Activated T-helper 1 cell treated with anti-CD3 and anti-CD28 coated beads, Interleukin-12 subunit alpha, Interleukin-12 subunit beta, Interleukin-2, Interleukin-4 antibody, amounts not matched to agents 30 ng/mL and 10 ng/mL and 1 ng/mL, durations not matched to agents 14 hours and 24 hours and 36 hours (primary cell): Measurements from ENCODE around the gene MRAS. TPM values are rescaled to one million over a fixed set of nuclear protein-coding genes. Genes with fewer than 3 reads are reported as not detected.
A peak's percentile ranks its signal among the peaks of the same experiment; 100 is the strongest.

Source experiments
- DNase-seq: peaks from one replicate; pipeline ENCODE4 v3.0.0; 2021; ENCODE audit warnings: low spot score
- H3K27ac Mint-ChIP-seq: one replicate; pipeline ENCODE4 v1.8.0; 2021; ENCODE audit warnings: mild to moderate bottlenecking, mixed read lengths
- H3K27me3 Mint-ChIP-seq: one replicate; pipeline ENCODE4 v1.8.0; 2022; ENCODE audit warnings: mild to moderate bottlenecking, moderate library complexity, mixed read lengths; ENCODE audit not compliant: insufficient read depth
- H3K36me3 Mint-ChIP-seq: one replicate; pipeline ENCODE4 v1.8.0; 2021; ENCODE audit warnings: low read depth, mixed read lengths
- H3K4me1 Mint-ChIP-seq: one replicate; pipeline ENCODE4 v1.8.0; 2021; ENCODE audit warnings: low read depth, mixed read lengths
- H3K4me3 Mint-ChIP-seq: one replicate; pipeline ENCODE4 v1.8.0; 2021; ENCODE audit warnings: mild to moderate bottlenecking, moderate library complexity, mixed read lengths
- H3K9me3 Mint-ChIP-seq: one replicate; pipeline ENCODE4 v1.8.0; 2021; ENCODE audit warnings: mixed read lengths
- intact Hi-C: fragments of 100-400 bp; cut with micrococcal nuclease; formaldehyde crosslinking; loops from one replicate; pipeline ENCODE4 v1.15.1; 2024
- total RNA-seq: library from RNA; stranded (reverse); gene quantifications from 2 replicates; pipeline ENCODE4 v1.2.3, GENCODE V29; 2022

Gene MRAS
- total RNA-seq: 0.05 and 0.42 TPM in 2 replicates

- peaks cover 12% of the 10 kb centered on the region for H3K4me1 Mint-ChIP-seq
- H3K27me3 Mint-ChIP-seq: peaks cover 36% of the 10 kb centered on the region
- intact Hi-C loops: loop anchor here (1.0 to 2.0 kb wide), 3 partner anchors 19 to 280 kb away; partner anchors contain the start of gene NME9
- peaks cover 2% of the 10 kb centered on the region for H3K36me3 Mint-ChIP-seq
- no peaks in the 10 kb centered on the region for H3K9me3 Mint-ChIP-seq
- DNase-seq: no peak
- H3K4me3 Mint-ChIP-seq: peak within 1 kb of the TSS; percentile 93
- H3K27ac Mint-ChIP-seq: peak within 1 kb of the TSS; percentile 69
Observed at GRCh38 chr3:138347960-138348753, at the start of gene MRAS. TSS of gene MRAS (plus strand) at chr3:138348579. CDS start at chr3:138372884, 24,305 bp downstream.

GRCh38 chr3:138300647-138301046 lies 47.7 kb upstream of the MRAS start:
- H3K27me3 Mint-ChIP-seq: no peaks in the 10 kb centered on the region
- DNase-seq: no peak
- no peak overlapping the region for H3K27ac Mint-ChIP-seq
- intact Hi-C loops: no loop called here
- peaks cover 24% of the 10 kb centered on the region for H3K4me1 Mint-ChIP-seq
- no peaks in the 10 kb centered on the region for H3K9me3 Mint-ChIP-seq
- H3K4me3 Mint-ChIP-seq: no peak overlapping the region
- peaks cover 19% of the 10 kb centered on the region for H3K36me3 Mint-ChIP-seq

- H3K9me3 Mint-ChIP-seq: peaks cover 17% of the 10 kb centered on the region
Observed at GRCh38 chr3:138303474-138303873, 44.9 kb upstream of the MRAS start.

GRCh38 chr3:138307899-138308298 lies 40.5 kb upstream of the MRAS start:
- Mint-ChIP-seq H3K4me1 (no peaks in the 10 kb centered on the region), H3K27ac (no peak overlapping the region), H3K9me3 (peaks cover 37% of the 10 kb centered on the region), H3K36me3 (peaks cover 14% of the 10 kb centered on the region), H3K27me3 (peaks cover 2% of the 10 kb centered on the region), H3K4me3 (no peak overlapping the region)
- no peak for DNase-seq
- intact Hi-C loops: no loop called here

More at GRCh38 chr3:138303474-138303873, 44.9 kb upstream of the MRAS start:
- H3K4me1 Mint-ChIP-seq: no peaks in the 10 kb centered on the region
- intact Hi-C loops: no loop called here
- H3K27ac Mint-ChIP-seq: no peak overlapping the region
- H3K36me3 Mint-ChIP-seq: peaks cover 15% of the 10 kb centered on the region
- no peaks in the 10 kb centered on the region for H3K27me3 Mint-ChIP-seq
- DNase-seq: no peak
- H3K4me3 Mint-ChIP-seq: no peak overlapping the region

- Mint-ChIP-seq H3K36me3 (peaks cover 14% of the 10 kb centered on the region), H3K4me1 (no peaks in the 10 kb centered on the region), H3K27me3 (peaks cover 2% of the 10 kb centered on the region), H3K4me3 (no peak overlapping the region), H3K27ac (no peak overlapping the region), H3K9me3 (peaks cover 37% of the 10 kb centered on the region)
- DNase-seq: no peak
- intact Hi-C loops: no loop called here
Observed at GRCh38 chr3:138308783-138309182, 39.6 kb upstream of the MRAS start.

- Mint-ChIP-seq H3K4me1 (no peaks in the 10 kb centered on the region), H3K9me3 (peaks cover 37% of the 10 kb centered on the region), H3K4me3 (no peak overlapping the region), H3K27ac (no peak overlapping the region), H3K36me3 (peaks cover 11% of the 10 kb centered on the region), H3K27me3 (peaks cover 2% of the 10 kb centered on the region)
- DNase-seq: no peak
- intact Hi-C loops: no loop called here
Observed at GRCh38 chr3:138310494-138310893, 37.9 kb upstream of the MRAS start.

- no peak overlapping the region for H3K27ac Mint-ChIP-seq
- peaks cover 2% of the 10 kb centered on the region for H3K27me3 Mint-ChIP-seq
- no peak overlapping the region for H3K4me3 Mint-ChIP-seq
- DNase-seq: no peak
- no peaks in the 10 kb centered on the region for H3K4me1 Mint-ChIP-seq
- intact Hi-C loops: no loop called here
- peaks cover 16% of the 10 kb centered on the region for H3K9me3 Mint-ChIP-seq
- peaks cover 3% of the 10 kb centered on the region for H3K36me3 Mint-ChIP-seq
Observed at GRCh38 chr3:138314751-138315150, 33.6 kb upstream of the MRAS start.

GRCh38 chr3:138317687-138318086 lies 30.7 kb upstream of the MRAS start:
- Mint-ChIP-seq H3K36me3 (no peaks in the 10 kb centered on the region), H3K27ac (no peak overlapping the region), H3K27me3 (no peaks in the 10 kb centered on the region), H3K4me1 (peaks cover 12% of the 10 kb centered on the region), H3K9me3 (no peaks in the 10 kb centered on the region), H3K4me3 (no peak overlapping the region)
- no peak for DNase-seq
- intact Hi-C loops: no loop called here

GRCh38 chr3:138323971-138324370 lies 24.4 kb upstream of the MRAS start:
- Mint-ChIP-seq H3K27ac (no peak overlapping the region), H3K9me3 (no peaks in the 10 kb centered on the region)
- intact Hi-C loops: loop anchor here (10.0 kb wide), 1 partner anchor 1021 kb away; the partner anchor contains the start of gene MRPS22

GRCh38 chr3:138325990-138326389 lies 22.4 kb upstream of the MRAS start:
- no peaks in the 10 kb centered on the region for H3K9me3 Mint-ChIP-seq
- peaks cover 1% of the 10 kb centered on the region for H3K36me3 Mint-ChIP-seq
- peaks cover 51% of the 10 kb centered on the region for H3K4me1 Mint-ChIP-seq
- DNase-seq: no peak
- H3K27me3 Mint-ChIP-seq: no peaks in the 10 kb centered on the region
- no peak overlapping the region for H3K27ac Mint-ChIP-seq
- intact Hi-C loops: loop anchor here (5.0 to 10.0 kb wide), 2 partner anchors 266 to 1019 kb away; partner anchors contain the start of genes CEP70 and MRPS22
- no peak overlapping the region for H3K4me3 Mint-ChIP-seq

More at GRCh38 chr3:138323971-138324370, 24.4 kb upstream of the MRAS start:
- no peaks in the 10 kb centered on the region for H3K27me3 Mint-ChIP-seq
- peaks cover 1% of the 10 kb centered on the region for H3K36me3 Mint-ChIP-seq
- no peak overlapping the region for H3K4me3 Mint-ChIP-seq
- H3K4me1 Mint-ChIP-seq: peaks cover 49% of the 10 kb centered on the region
- no peak for DNase-seq

- intact Hi-C loops: loop anchor here (5.0 to 10.0 kb wide), 2 partner anchors 265 to 1018 kb away; partner anchors contain the start of genes CEP70 and MRPS22
Observed at GRCh38 chr3:138326866-138327595, 21.3 kb upstream of the MRAS start.

GRCh38 chr3:138327831-138328230 lies 20.5 kb upstream of the MRAS start:
- Mint-ChIP-seq H3K36me3 (peaks cover 1% of the 10 kb centered on the region), H3K4me3 (no peak overlapping the region), H3K4me1 (peaks cover 44% of the 10 kb centered on the region), H3K9me3 (no peaks in the 10 kb centered on the region), H3K27me3 (no peaks in the 10 kb centered on the region), H3K27ac (no peak overlapping the region)
- DNase-seq: no peak
- intact Hi-C loops: loop anchor here (2.0 to 10.0 kb wide), 3 partner anchors 261 to 1017 kb away; partner anchors contain the start of genes CEP70 and MRPS22

More at GRCh38 chr3:138326866-138327595, 21.3 kb upstream of the MRAS start:
- Mint-ChIP-seq H3K4me3 (no peak overlapping the region), H3K36me3 (peaks cover 1% of the 10 kb centered on the region), H3K27me3 (no peaks in the 10 kb centered on the region), H3K9me3 (no peaks in the 10 kb centered on the region), H3K4me1 (peaks cover 51% of the 10 kb centered on the region), H3K27ac (no peak overlapping the region)
- DNase-seq: no peak
